Kidney (tissue), 14 donors: ENCODE data around the gene PTK6. TPM values are rescaled to one million over a fixed set of nuclear protein-coding genes. Genes with fewer than 3 reads are reported as not detected.

Source experiments
- DNase-seq, 5 donors: peaks; one replicate each; pipeline ENCODE4 v3.0.0-alpha.2; 2013 to 2020
- FAIRE-seq: peaks from 2 replicates; lab custom pipeline; 2012; peaks lifted over from hg19 to GRCh38; lab: Jason Lieb, UNC
- H3K27ac ChIP-seq, 2 donors: one replicate each; pipeline ENCODE4 v1.7.0; 2013; ENCODE audit warnings: low read depth in 2 of 2, low read length in 2 of 2, inconsistent platforms in 1 of 2
- H3K27me3 ChIP-seq: one replicate; pipeline ENCODE4 v1.7.1; 2013; ENCODE audit warnings: low read length, inconsistent platforms; ENCODE audit not compliant: control insufficient read depth, insufficient read depth
- H3K36me3 ChIP-seq, 3 donors: one replicate each; pipeline versions ENCODE4 v1.7.0 to v1.7.1; 2013; ENCODE audit warnings: low read length in 3 of 3, control low read depth in 1 of 3, inconsistent platforms in 1 of 3; ENCODE audit not compliant: insufficient read depth in 3 of 3, control insufficient read depth in 2 of 3
- H3K4me1 ChIP-seq, 3 donors: one replicate each; pipeline versions ENCODE4 v1.7.0 to v1.7.1; 2013; ENCODE audit warnings: low read length in 3 of 3, inconsistent platforms in 1 of 3, low read depth in 1 of 3; ENCODE audit not compliant: control insufficient read depth in 2 of 3, insufficient read depth in 2 of 3
- H3K4me3 ChIP-seq, 3 donors: one replicate each; pipeline versions ENCODE4 v1.7.0 to v1.8.1; 2013; ENCODE audit warnings: low read length in 3 of 3, control low read depth in 1 of 3, inconsistent platforms in 1 of 3
- H3K9ac ChIP-seq, 3 donors: one replicate each; pipeline versions ENCODE4 v1.7.0 to v1.7.1; 2013; ENCODE audit warnings: low read length in 3 of 3, control low read depth in 1 of 3, inconsistent platforms in 1 of 3
- H3K9me3 ChIP-seq, 3 donors: one replicate each; pipeline versions ENCODE4 v1.7.0 to v1.7.1; 2013; ENCODE audit warnings: low read length in 3 of 3, control low read depth in 1 of 3, inconsistent platforms in 1 of 3; ENCODE audit not compliant: control insufficient read depth in 2 of 3, insufficient read depth in 1 of 3
- CTCF ChIP-seq: IDR thresholded peaks from 3 replicates; pipeline ENCODE4 v1.5.1; 2012; ENCODE audit warnings: mild to moderate bottlenecking, moderate library complexity, borderline replicate concordance; ENCODE audit not compliant: insufficient read depth; ENCODE audit errors: extremely low read depth
- intact Hi-C: fragments of 100-400 bp; cut with DNase I; formaldehyde crosslinking; loops from one replicate; pipeline ENCODE4 v1.11.1; 2022
- polyA plus RNA-seq: library from polyadenylated mRNA; stranded (reverse); fragments of 350-450 nt; fragmentation: Illumina TruSeq; extraction: RNeasy Lipid Tissue Mini Kit (QIAGEN cat#74804); gene quantifications from one replicate; pipeline ENCODE4 v1.2.3, GENCODE V29; 2014; ENCODE audit warnings: low read depth, low replicate concordance; ENCODE audit not compliant: insufficient read depth
- total RNA-seq: library from RNA; stranded (reverse); fragmentation: NEBNext Ultra II Directional; extraction: Animal tissue kit (Norgen Biotek cat#: 25700); gene quantifications from one replicate; pipeline ENCODE4 v1.2.1, GENCODE V29; 2021
- donor health status: control.
- donor health status: control.
- donor health status: control.
- donor health status: control.
- donor health status: control.
- donor health status: DM: yes; HTN: yes; CAD: no.
- donor health status: Normal renal cell carcinoma (clear cell type).

PTK6 gene
- total and polyA plus RNA-seq, 2 donors from 2014 or later, result 0.26 to 1.1 TPM

- Histone ChIP-seq H3K4me1 (no peaks in the 10 kb centered on the region), H3K27me3 (no peaks in the 10 kb centered on the region), H3K27ac (no peak overlapping the region), H3K9me3 (no peaks in the 10 kb centered on the region), H3K9ac (no peak overlapping the region), H3K36me3 (no peaks in the 10 kb centered on the region), H3K4me3 (no peak overlapping the region)
- FAIRE-seq (no peak), DNase-seq (no peak)
- no peak for TF ChIP-seq CTCF
- intact Hi-C loops, result no loop called here
Measured at GRCh38 chr20:63567386-63568169, 30.4 kb upstream of the PTK6 start.

- no peak overlapping the region for H3K27ac ChIP-seq
- H3K36me3 ChIP-seq, result no peaks in the 10 kb centered on the region
- no peak overlapping the region for H3K4me3 ChIP-seq
- DNase-seq, result no peak
- H3K27me3 ChIP-seq, result no peaks in the 10 kb centered on the region
- FAIRE-seq, result no peak
- intact Hi-C loops, result no loop called here
- H3K9me3 ChIP-seq, result no peaks in the 10 kb centered on the region
- TF ChIP-seq CTCF, result no peak
- no peaks in the 10 kb centered on the region for H3K4me1 ChIP-seq
- H3K9ac ChIP-seq, result no peak overlapping the region
Measured at GRCh38 chr20:63567136-63567385, 29.9 kb upstream of the PTK6 start.

- H3K4me3 ChIP-seq, result no peak overlapping the region
- no peaks in the 10 kb centered on the region for H3K9me3 ChIP-seq
- TF ChIP-seq CTCF, result no peak
- no peaks in the 10 kb centered on the region for H3K36me3 ChIP-seq
- no peak overlapping the region for H3K9ac ChIP-seq
- H3K4me1 ChIP-seq, result no peaks in the 10 kb centered on the region
- DNase-seq (no peak), FAIRE-seq (no peak)
- intact Hi-C loops, result no loop called here
- H3K27me3 ChIP-seq, result no peaks in the 10 kb centered on the region
- no peak overlapping the region for H3K27ac ChIP-seq
Measured at GRCh38 chr20:63566395-63567135, 29.4 kb upstream of the PTK6 start.
